ENCODE results near the gene PLEKHG4.

PLEKHG4 gene, protein sequence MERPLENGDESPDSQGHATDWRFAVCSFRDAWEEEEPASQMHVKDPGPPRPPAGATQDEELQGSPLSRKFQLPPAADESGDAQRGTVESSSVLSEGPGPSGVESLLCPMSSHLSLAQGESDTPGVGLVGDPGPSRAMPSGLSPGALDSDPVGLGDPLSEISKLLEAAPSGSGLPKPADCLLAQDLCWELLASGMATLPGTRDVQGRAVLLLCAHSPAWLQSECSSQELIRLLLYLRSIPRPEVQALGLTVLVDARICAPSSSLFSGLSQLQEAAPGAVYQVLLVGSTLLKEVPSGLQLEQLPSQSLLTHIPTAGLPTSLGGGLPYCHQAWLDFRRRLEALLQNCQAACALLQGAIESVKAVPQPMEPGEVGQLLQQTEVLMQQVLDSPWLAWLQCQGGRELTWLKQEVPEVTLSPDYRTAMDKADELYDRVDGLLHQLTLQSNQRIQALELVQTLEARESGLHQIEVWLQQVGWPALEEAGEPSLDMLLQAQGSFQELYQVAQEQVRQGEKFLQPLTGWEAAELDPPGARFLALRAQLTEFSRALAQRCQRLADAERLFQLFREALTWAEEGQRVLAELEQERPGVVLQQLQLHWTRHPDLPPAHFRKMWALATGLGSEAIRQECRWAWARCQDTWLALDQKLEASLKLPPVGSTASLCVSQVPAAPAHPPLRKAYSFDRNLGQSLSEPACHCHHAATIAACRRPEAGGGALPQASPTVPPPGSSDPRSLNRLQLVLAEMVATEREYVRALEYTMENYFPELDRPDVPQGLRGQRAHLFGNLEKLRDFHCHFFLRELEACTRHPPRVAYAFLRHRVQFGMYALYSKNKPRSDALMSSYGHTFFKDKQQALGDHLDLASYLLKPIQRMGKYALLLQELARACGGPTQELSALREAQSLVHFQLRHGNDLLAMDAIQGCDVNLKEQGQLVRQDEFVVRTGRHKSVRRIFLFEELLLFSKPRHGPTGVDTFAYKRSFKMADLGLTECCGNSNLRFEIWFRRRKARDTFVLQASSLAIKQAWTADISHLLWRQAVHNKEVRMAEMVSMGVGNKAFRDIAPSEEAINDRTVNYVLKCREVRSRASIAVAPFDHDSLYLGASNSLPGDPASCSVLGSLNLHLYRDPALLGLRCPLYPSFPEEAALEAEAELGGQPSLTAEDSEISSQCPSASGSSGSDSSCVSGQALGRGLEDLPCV
- total RNA-seq, result 14.4 to 32.1 (median 18.0) reads per million in 3 donors

GRCh38 chr16:67279296-67280089 is at the start of gene PLEKHG4:
TSS of gene PLEKHG4 (plus strand) at chr16:67279532. CDS start at chr16:67280045, 513 bp downstream.
- no peaks in the 10 kb centered on the region for H3K27me3 ChIP-seq (replicated peaks; ENCODE audit: control insufficient read depth, insufficient read depth, low read length, poor library complexity, severe bottlenecking)
- H3K4me3 ChIP-seq (ENCODE audit: insufficient read depth, low read depth, low read length, poor library complexity, severe bottlenecking), result peak within 1 kb of the TSS; percentile 67
- DNase-seq, result peak; percentile 54 to 73 (median 64)
- peak within 1 kb of the TSS; percentile 37 for H3K27ac ChIP-seq (ENCODE audit: insufficient read depth, low read length, poor library complexity, severe bottlenecking)
- H3K4me1 ChIP-seq (ENCODE audit: control insufficient read depth, insufficient read depth, low read length, poor library complexity, severe bottlenecking), result peaks cover 10% of the 10 kb centered on the region
- H3K36me3 ChIP-seq (ENCODE audit: control insufficient read depth, insufficient read depth, low read length), result peaks cover 3% of the 10 kb centered on the region
- H3K9me3 ChIP-seq (ENCODE audit: control insufficient read depth, low read length), result no peaks in the 10 kb centered on the region

GRCh38 chr16:67229906-67230808 is 49.2 kb upstream of the PLEKHG4 start:
- peaks cover 46% of the 10 kb centered on the region for H3K36me3 ChIP-seq (ENCODE audit: control insufficient read depth, insufficient read depth, low read length)
- H3K4me3 ChIP-seq (ENCODE audit: insufficient read depth, low read depth, low read length, poor library complexity, severe bottlenecking), result no peak overlapping the region
- no peaks in the 10 kb centered on the region for H3K27me3 ChIP-seq (replicated peaks; ENCODE audit: control insufficient read depth, insufficient read depth, low read length, poor library complexity, severe bottlenecking)
- H3K9me3 ChIP-seq (ENCODE audit: control insufficient read depth, low read length), result no peaks in the 10 kb centered on the region
- H3K4me1 ChIP-seq (ENCODE audit: control insufficient read depth, insufficient read depth, low read length, poor library complexity, severe bottlenecking), result peaks cover 9% of the 10 kb centered on the region
- DNase-seq, result no peak
- no peak overlapping the region for H3K27ac ChIP-seq (ENCODE audit: insufficient read depth, low read length, poor library complexity, severe bottlenecking)

GRCh38 chr16:67230809-67231660 is 48.3 kb upstream of the PLEKHG4 start:
- no peaks in the 10 kb centered on the region for H3K27me3 ChIP-seq (replicated peaks; ENCODE audit: control insufficient read depth, insufficient read depth, low read length, poor library complexity, severe bottlenecking)
- H3K4me1 ChIP-seq (ENCODE audit: control insufficient read depth, insufficient read depth, low read length, poor library complexity, severe bottlenecking), result peaks cover 15% of the 10 kb centered on the region
- DNase-seq, result no peak
- no peak overlapping the region for H3K4me3 ChIP-seq (ENCODE audit: insufficient read depth, low read depth, low read length, poor library complexity, severe bottlenecking)
- H3K9me3 ChIP-seq (ENCODE audit: control insufficient read depth, low read length), result no peaks in the 10 kb centered on the region
- no peak overlapping the region for H3K27ac ChIP-seq (ENCODE audit: insufficient read depth, low read length, poor library complexity, severe bottlenecking)
- peaks cover 46% of the 10 kb centered on the region for H3K36me3 ChIP-seq (ENCODE audit: control insufficient read depth, insufficient read depth, low read length)

- no peak for DNase-seq
- Histone ChIP-seq H3K27ac (ENCODE audit: insufficient read depth, low read length, poor library complexity, severe bottlenecking) (no peak overlapping the region), H3K9me3 (ENCODE audit: control insufficient read depth, low read length) (no peaks in the 10 kb centered on the region), H3K27me3 (replicated peaks; ENCODE audit: control insufficient read depth, insufficient read depth, low read length, poor library complexity, severe bottlenecking) (no peaks in the 10 kb centered on the region), H3K4me1 (ENCODE audit: control insufficient read depth, insufficient read depth, low read length, poor library complexity, severe bottlenecking) (peaks cover 7% of the 10 kb centered on the region), H3K36me3 (ENCODE audit: control insufficient read depth, insufficient read depth, low read length) (peaks cover 55% of the 10 kb centered on the region), H3K4me3 (ENCODE audit: insufficient read depth, low read depth, low read length, poor library complexity, severe bottlenecking) (no peak overlapping the region)
Measured at GRCh38 chr16:67233596-67233995, 45.7 kb upstream of the PLEKHG4 start.

- Histone ChIP-seq H3K27me3 (replicated peaks; ENCODE audit: control insufficient read depth, insufficient read depth, low read length, poor library complexity, severe bottlenecking) (no peaks in the 10 kb centered on the region), H3K27ac (ENCODE audit: insufficient read depth, low read length, poor library complexity, severe bottlenecking) (no peak overlapping the region), H3K9me3 (ENCODE audit: control insufficient read depth, low read length) (no peaks in the 10 kb centered on the region), H3K4me3 (ENCODE audit: insufficient read depth, low read depth, low read length, poor library complexity, severe bottlenecking) (no peak overlapping the region), H3K36me3 (ENCODE audit: control insufficient read depth, insufficient read depth, low read length) (peaks cover 52% of the 10 kb centered on the region), H3K4me1 (ENCODE audit: control insufficient read depth, insufficient read depth, low read length, poor library complexity, severe bottlenecking) (peaks cover 7% of the 10 kb centered on the region)
- no peak for DNase-seq
Measured at GRCh38 chr16:67234180-67234597, 45.1 kb upstream of the PLEKHG4 start.

DNA sequence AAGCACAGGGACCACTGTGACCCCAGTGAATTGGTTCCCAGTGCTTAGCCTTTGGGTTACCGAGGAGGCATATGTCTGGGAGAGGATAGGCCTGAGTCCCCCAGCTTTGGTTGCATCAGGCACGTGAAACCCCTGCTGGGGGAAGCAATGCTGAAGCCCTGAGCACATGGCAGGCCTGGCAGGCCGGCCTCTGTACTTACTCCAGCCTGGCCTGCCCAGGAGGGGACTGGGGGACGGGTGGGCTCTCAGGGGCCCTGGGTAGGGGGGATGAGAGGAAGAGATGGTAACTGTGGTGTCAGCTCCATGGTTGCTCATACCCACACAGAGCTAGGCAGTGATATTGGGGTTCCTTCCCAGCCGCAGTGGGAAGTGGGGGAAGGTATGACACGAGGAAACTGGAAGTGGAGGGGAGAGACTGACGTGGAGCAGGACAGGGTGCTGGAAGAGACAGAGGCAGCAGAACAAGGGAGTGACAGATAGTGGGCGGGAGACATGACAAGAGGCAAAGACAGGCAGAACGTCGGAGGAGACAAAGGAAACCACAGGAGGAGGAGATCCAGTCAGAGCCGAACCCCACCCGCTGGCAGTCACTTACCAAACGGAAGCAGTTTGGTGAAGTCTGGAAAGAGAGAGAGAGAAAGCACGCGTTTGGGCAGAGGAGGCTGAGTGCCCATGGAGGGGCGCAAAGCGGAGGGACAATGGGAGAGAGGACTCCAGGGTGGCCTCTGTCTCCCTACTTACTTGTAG is 43.3 kb upstream of the PLEKHG4 start:
- peaks cover 40% of the 10 kb centered on the region for H3K36me3 ChIP-seq (ENCODE audit: control insufficient read depth, insufficient read depth, low read length)

DNA sequence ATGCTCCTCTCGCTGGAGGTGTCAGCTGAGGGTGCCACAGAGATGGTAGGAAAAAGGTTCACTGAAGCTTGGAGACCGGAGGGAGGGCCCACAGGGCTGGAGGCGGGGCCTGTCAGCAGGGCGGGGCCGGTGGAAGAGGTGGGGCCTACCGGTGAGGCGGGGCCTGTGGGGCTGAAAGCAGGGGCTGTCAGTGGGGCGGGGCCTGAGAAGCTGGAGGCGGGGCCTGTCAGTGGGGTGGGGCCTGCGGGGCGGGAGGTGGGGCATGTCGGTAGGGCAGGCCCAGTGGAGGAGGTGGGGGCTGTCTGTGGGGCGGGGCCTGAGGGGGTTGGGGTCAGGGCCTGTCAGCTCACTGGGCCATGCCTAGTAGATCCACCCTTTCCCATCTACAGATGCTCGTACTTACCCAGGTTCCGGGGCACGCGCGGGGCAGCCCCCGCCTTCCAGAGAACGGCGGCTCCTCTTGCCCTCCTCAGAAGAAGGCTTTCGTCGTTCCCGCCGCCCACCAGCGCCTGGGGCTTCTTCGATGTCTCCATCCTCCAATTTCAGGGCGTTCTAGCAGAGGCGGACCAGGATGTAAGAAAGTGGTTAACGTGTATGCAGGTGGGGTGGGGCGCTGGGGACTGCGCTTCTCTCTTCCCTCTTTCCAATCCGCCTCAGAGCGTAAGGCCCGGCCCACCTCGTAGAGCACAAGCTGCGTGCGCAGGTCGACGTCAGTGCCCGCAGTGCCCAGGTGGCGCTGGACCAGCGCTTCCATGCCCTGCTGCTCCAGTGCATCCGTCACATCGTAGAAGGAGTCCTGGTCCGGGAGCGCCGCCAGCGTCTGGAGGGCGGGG is 42.6 kb upstream of the PLEKHG4 start:
- Histone ChIP-seq H3K27me3 (replicated peaks; ENCODE audit: control insufficient read depth, insufficient read depth, low read length, poor library complexity, severe bottlenecking) (no peaks in the 10 kb centered on the region), H3K4me3 (ENCODE audit: insufficient read depth, low read depth, low read length, poor library complexity, severe bottlenecking) (no peak overlapping the region), H3K4me1 (ENCODE audit: control insufficient read depth, insufficient read depth, low read length, poor library complexity, severe bottlenecking) (peaks cover 7% of the 10 kb centered on the region), H3K27ac (ENCODE audit: insufficient read depth, low read length, poor library complexity, severe bottlenecking) (peak overlapping the region; percentile 71), H3K9me3 (ENCODE audit: control insufficient read depth, low read length) (no peaks in the 10 kb centered on the region), H3K36me3 (ENCODE audit: control insufficient read depth, insufficient read depth, low read length) (peaks cover 33% of the 10 kb centered on the region)
- peak; percentile 74 to 83 (median 77) for DNase-seq

More for the DNA sequence above, 43.3 kb upstream of the PLEKHG4 start:
- Histone ChIP-seq H3K27me3 (replicated peaks; ENCODE audit: control insufficient read depth, insufficient read depth, low read length, poor library complexity, severe bottlenecking) (no peaks in the 10 kb centered on the region), H3K4me1 (ENCODE audit: control insufficient read depth, insufficient read depth, low read length, poor library complexity, severe bottlenecking) (peaks cover 7% of the 10 kb centered on the region), H3K9me3 (ENCODE audit: control insufficient read depth, low read length) (no peaks in the 10 kb centered on the region), H3K27ac (ENCODE audit: insufficient read depth, low read length, poor library complexity, severe bottlenecking) (peak overlapping the region; percentile 71), H3K4me3 (ENCODE audit: insufficient read depth, low read depth, low read length, poor library complexity, severe bottlenecking) (no peak overlapping the region)
- DNase-seq, result peak; percentile 57 to 68 (median 62)
